ENCODE measurements around the gene RASGRF1.

RASGRF1 gene

GRCh38 chr15:78955355-78955754 is 135.2 kb downstream of the RASGRF1 start:
- DNase-seq (ENCODE audit: low read depth) = no peak

GRCh38 chr15:78951841-78952238 is 138.7 kb downstream of the RASGRF1 start:
- no peak for DNase-seq (ENCODE audit: low read depth)

- DNase-seq (ENCODE audit: low read depth) = no peak
Observed at GRCh38 chr15:78950902-78951840, 139.4 kb downstream of the RASGRF1 start.

GRCh38 chr15:78950343-78950742 is 140.2 kb downstream of the RASGRF1 start:
- DNase-seq (ENCODE audit: low read depth) = no peak

GRCh38 chr15:78949461-78949860 is 141.1 kb downstream of the RASGRF1 start:
- DNase-seq (ENCODE audit: low read depth) = no peak

GRCh38 chr15:78947506-78947905 is 143.1 kb downstream of the RASGRF1 start:
- no peak for DNase-seq (ENCODE audit: low read depth)

GRCh38 chr15:78946493-78946892 is 144.1 kb downstream of the RASGRF1 start:
- no peak for DNase-seq (ENCODE audit: low read depth)

- peak; percentile 45 for DNase-seq (ENCODE audit: low read depth)
Observed at GRCh38 chr15:78944669-78945407, 145.7 kb downstream of the RASGRF1 start, which contains the start of gene CTSH. CTSH (minus strand) TSS chr15:78945046; CDS start chr15:78944981, 65 bp downstream.

- no peak for DNase-seq (ENCODE audit: low read depth)
Observed at GRCh38 chr15:78944202-78944625, 146.4 kb downstream of the RASGRF1 start.

GRCh38 chr15:78943692-78944091 is 146.9 kb downstream of the RASGRF1 start:
- DNase-seq (ENCODE audit: low read depth) = no peak

- DNase-seq (ENCODE audit: low read depth) = no peak
Observed at GRCh38 chr15:78942741-78943140, 147.8 kb downstream of the RASGRF1 start.

- no peak for DNase-seq (ENCODE audit: low read depth)
Observed at GRCh38 chr15:78938658-78939488, 151.7 kb downstream of the RASGRF1 start.

GRCh38 chr15:78937132-78937739 is 153.3 kb downstream of the RASGRF1 start:
- no peak for DNase-seq (ENCODE audit: low read depth)

GRCh38 chr15:78934655-78935023 is 155.9 kb downstream of the RASGRF1 start:
- no peak for DNase-seq (ENCODE audit: low read depth)

- DNase-seq (ENCODE audit: low read depth) = no peak
Observed at GRCh38 chr15:78933823-78934654, 156.5 kb downstream of the RASGRF1 start.

- DNase-seq (ENCODE audit: low read depth) = no peak
Observed at GRCh38 chr15:78933187-78933822, 157.3 kb downstream of the RASGRF1 start.

- DNase-seq (ENCODE audit: low read depth) = no peak
Observed at GRCh38 chr15:78932258-78932808, 158.2 kb downstream of the RASGRF1 start.

GRCh38 chr15:78931439-78932257 is 158.9 kb downstream of the RASGRF1 start:
- DNase-seq (ENCODE audit: low read depth) = no peak
